ENCODE results near the gene FIBP.

FIBP gene

GRCh38 chr11:65844231-65844872, 43.9 kb downstream of the FIBP start:
- no peak for DNase-seq (ENCODE audit: low spot score)

- DNase-seq (ENCODE audit: low spot score), result no peak
Measured at GRCh38 chr11:65843811-65844210, 44.5 kb downstream of the FIBP start.

GRCh38 chr11:65842144-65842543, 46.1 kb downstream of the FIBP start:
- no peak for DNase-seq (ENCODE audit: low spot score)

- DNase-seq (ENCODE audit: low spot score), result no peak
Measured at GRCh38 chr11:65834202-65834601, 54.1 kb downstream of the FIBP start.
